CD1c-positive myeloid dendritic cell (primary cell): ENCODE measurements around the gene WBP2NL.

Source experiments
- DNase-seq: peaks from one replicate; pipeline ENCODE4 v3.0.0-alpha.2; 2016; ENCODE audit errors: extremely low spot score

Gene WBP2NL

GRCh38 chr22:42072606-42073330 lies 74.2 kb downstream of the WBP2NL start:
- no peak for DNase-seq

GRCh38 chr22:42073621-42074041 lies 75.0 kb downstream of the WBP2NL start:
- no peak for DNase-seq

GRCh38 chr22:42074132-42074811 lies 75.7 kb downstream of the WBP2NL start, which contains the start of gene PHETA2:
PHETA2 (plus strand) TSS chr22:42074248; CDS start chr22:42077294, 3,046 bp downstream.
- peak; percentile 48 for DNase-seq

- no peak for DNase-seq
These were observed 76.5 kb downstream of the WBP2NL start for GRCh38 chr22:42074846-42075676.

- DNase-seq, result no peak
These were observed 78.3 kb downstream of the WBP2NL start for GRCh38 chr22:42076764-42077485.

GRCh38 chr22:42077486-42078125 lies 79.0 kb downstream of the WBP2NL start:
- DNase-seq, result no peak
